ENCODE results near the gene WDR20.

- TF ChIP-seq EZH2phosphoT487 (IDR thresholded peaks at IDR 0.05; ENCODE audit: insufficient read depth, low read depth) (no peak), EZH2 (IDR thresholded peaks at IDR 0.05; ENCODE audit: insufficient read depth, poor library complexity, severe bottlenecking) (no peak)
Observed at GRCh38 chr14:102212356-102212755, 72.7 kb downstream of the WDR20 start.

Data from GM23248 (cell line).